HL-60/S4 treated with retinoic acid at 250 ng/mL for 4 days and 3 days (cell line): Measurements from ENCODE around the gene CDH20.

Experiments
- in situ Hi-C: fragments of 300-500 bp; cut with MboI; formaldehyde crosslinking; loops from 2 replicates; pipeline ENCODE4 v1.7.0; 2022; ENCODE audit warnings: low sequenced_read_pairs

The CDH20 gene

GRCh38 chr18:61569176-61569892 is 236.1 kb downstream of the CDH20 start:
- in situ Hi-C loops: no loop called here

GRCh38 chr18:61570070-61570469 is 236.8 kb downstream of the CDH20 start:
- in situ Hi-C loops: no loop called here

GRCh38 chr18:61572084-61572655 is 238.9 kb downstream of the CDH20 start:
- in situ Hi-C loops: no loop called here

DNA sequence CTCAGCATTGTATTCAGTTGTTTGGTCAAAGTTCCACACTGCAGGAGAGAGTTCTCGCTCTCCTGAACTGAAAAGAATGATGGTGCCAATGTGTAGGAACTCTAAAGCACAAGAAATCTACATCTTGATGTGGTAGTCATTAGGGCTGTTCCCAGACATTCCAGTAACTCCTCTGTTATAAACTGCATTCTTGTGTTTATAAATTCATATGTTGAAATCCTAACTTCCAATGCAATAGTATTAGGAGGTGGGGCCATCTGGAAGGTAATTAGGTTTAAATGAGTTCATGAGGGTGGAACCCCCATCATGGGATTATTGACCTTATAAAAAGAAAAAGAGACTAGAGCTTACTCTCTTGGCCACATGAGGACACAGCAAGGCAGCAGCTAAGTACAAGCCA is 239.6 kb downstream of the CDH20 start:
- in situ Hi-C loops: no loop called here

DNA sequence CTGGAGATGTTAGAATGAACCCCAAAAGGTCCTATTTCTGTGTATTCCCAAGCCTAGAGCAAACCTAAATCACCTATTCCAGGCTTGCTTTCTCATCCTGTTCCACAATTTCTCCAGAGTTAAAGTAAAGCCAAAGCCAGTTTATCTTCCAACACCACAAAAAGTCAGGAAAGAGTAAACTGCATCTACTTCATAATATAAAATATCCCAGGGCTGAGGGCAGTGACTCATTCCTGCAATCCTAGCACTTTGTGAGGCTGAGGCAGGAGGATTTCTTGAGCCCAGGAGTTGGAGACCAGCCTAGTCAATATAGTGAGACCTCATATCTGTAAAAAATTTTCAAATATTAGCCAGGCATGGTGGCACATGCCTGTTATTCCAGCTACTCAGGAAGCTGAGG is 241.4 kb downstream of the CDH20 start:
- in situ Hi-C loops: no loop called here

GRCh38 chr18:61575419-61575818 is 242.2 kb downstream of the CDH20 start:
- in situ Hi-C loops: no loop called here

GRCh38 chr18:61578846-61579245 is 245.6 kb downstream of the CDH20 start:
- in situ Hi-C loops: no loop called here

DNA sequence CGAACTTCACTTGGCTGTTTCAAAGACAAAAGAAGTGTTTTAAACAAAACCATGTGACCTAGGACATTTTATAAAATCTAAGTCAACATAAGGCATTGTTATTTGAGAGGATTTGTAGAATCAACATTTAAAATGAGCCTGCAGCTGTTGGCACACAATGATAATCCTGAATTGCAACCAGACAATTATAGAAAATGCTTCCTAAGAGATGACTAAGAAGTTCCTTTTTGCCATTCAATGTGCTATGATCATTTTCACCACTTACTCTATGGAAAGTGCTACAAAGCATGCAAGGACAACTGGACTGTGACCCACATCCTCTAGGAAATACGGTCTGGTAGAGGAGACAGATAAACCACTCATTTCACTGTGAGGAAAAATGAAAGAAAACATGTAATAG is 246.4 kb downstream of the CDH20 start:
- in situ Hi-C loops: no loop called here

DNA sequence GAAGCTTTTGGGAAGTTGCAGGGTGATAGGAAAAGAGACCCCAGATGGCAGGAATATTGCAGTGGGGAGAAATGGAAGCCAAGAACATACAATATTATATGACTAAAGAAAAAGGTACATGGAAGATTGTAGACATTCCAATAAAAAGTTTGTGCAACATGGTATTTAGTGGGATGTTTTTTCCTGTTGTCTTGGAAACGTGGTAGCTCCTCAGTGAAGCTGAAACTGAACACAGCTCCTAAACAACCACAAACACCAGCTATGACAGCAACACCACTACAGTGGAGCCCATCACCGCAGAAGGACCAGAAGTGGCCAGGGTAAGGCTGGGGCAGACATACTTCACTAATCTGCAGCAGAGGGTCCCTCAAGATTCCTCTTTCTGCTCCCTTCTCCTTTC is 246.8 kb downstream of the CDH20 start:
- in situ Hi-C loops: no loop called here

DNA sequence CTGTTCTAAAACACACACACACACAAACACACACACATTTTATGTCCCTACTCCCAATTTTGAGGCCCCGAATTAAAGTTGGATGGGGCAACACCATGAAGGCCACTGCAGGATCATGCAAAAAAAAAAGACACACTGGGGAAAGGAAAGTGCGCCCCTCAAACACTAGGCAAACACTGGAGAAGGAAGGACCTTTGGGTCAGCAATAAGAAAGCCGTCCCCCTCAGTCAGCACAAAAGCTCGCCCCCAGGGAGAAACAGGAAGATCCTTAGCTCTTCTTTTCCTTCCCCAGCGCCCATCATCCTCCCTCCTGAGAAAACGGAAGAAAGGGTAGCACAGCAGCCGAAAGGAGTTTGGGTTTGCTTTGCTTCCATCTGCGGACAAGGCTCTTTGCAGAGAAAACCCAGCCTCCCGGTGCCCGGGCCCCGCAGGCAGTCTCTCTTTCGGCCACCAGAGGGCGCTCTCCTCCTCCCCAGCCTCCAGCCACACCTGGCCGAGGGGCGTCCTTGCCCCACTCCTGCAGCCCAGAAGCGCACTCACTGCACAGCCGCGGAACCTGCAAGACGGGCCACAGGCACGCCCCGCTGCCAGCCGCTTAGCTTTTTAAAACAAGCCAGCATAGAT is 248.5 kb downstream of the CDH20 start:
- in situ Hi-C loops: no loop called here

DNA sequence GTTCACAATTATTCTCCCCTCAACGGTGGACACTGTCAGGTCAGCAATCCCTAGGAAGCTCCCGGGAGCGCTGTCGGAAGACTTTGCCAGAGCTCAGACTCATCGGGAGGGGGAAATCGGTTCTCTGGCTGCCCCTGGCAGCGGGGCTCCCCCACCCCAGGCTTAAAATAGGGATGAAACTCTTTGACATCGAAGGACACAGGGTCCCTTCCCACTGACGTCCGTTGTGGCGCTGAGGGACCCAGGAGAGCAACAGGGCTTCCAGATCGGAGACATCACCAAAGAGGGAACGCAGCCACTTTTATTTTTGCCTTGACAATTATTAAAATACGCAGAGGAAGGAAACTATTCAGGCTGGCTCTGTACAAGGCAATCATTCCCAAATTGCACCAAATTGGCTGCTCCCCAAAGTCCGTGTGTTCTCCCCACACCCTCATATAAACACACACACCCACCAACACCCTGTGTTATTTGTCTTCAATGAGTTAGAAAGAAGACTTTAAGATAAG is 249.0 kb downstream of the CDH20 start:
- in situ Hi-C loops: no loop called here

GRCh38 chr18:61583548-61583947 is 250.3 kb downstream of the CDH20 start:
- in situ Hi-C loops: no loop called here

DNA sequence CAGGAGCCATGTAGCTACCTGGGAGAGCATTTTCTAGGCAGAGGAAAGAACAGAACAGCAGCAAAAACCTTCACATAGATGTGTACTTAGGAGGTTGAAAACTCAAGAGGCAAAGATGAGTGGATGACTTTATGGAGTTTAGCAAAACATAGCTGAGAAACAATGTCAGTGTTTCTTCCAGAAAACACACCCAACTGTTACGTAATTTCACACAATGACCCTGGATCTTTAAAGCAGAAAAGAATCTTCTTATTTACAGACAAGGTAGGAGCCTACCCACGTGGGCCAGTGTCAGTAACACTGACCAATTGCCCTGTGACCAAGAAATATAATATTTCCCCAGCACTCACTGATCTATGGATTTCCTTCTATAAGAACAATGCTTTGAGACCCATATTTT is 254.6 kb downstream of the CDH20 start:
- in situ Hi-C loops: no loop called here

DNA sequence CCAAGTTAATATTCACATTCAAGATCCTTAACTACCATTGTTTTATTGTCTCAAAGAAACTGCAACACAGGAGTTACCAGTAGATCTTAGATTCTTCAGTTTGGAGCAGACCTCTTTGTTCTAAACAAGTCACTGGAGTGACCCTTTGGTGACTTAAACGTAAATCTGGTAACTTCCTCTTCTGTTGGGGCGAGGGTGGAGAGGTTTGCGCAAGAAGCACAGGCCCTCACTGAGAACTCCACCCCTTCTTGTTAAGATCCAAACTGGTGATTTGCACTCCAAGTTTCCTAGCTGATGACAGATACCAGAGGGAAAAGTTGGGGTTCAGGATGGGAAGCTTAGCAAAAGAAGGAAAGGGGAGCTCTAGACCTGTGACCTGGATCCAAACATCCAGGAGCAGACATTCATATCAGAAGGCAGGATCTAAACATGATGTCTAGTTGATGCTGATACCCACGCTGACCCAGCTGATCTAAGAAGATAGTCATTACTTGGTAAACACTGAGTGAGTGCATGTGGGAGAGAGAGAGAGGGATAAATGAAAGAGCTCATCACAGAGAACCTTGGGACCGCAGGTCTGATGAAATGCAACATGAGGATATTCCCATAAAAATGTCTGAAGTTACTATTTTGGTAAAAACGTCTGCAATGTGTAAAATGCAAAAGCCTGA is 256.0 kb downstream of the CDH20 start:
- in situ Hi-C loops: no loop called here

DNA sequence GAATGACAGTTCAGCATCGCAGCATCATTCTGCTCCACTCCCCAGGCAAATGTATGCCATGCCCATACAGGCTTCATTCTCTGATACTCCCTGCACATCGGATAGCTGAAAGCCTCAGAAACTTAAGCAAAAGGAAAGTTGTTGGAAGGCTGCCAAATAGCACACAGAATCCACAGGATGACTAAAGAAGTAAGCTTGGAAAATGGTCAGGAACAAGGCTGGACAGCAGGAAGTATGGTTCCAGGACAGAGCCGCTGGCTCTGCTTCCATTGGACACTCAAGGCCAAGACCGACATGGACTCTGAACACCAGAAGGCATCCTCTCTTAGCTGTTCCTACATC is 256.5 kb downstream of the CDH20 start:
- in situ Hi-C loops: no loop called here

DNA sequence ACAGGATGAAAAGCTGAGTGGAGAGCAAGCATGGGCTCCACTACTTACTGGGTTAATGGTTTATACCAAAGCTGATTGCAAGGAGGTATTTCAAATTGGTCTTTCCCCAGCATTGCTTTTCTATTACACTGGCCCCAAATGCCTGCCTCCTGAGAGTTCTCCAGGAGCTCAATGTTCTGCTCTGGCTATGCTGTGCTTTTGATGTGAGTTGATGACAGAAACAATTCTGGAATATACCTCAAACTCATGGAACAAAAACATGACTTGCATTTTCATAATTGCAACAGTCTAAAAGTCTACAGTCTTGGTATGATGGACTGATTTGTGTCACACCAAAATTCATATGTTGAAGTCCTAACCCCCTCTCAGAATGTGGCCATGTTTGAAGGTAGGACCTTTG is 258.0 kb downstream of the CDH20 start:
- in situ Hi-C loops: no loop called here

- in situ Hi-C loops: no loop called here
Observed at GRCh38 chr18:61595615-61596251, 262.5 kb downstream of the CDH20 start.

- in situ Hi-C loops: no loop called here
Observed at GRCh38 chr18:61596296-61596695, 263.1 kb downstream of the CDH20 start.

DNA sequence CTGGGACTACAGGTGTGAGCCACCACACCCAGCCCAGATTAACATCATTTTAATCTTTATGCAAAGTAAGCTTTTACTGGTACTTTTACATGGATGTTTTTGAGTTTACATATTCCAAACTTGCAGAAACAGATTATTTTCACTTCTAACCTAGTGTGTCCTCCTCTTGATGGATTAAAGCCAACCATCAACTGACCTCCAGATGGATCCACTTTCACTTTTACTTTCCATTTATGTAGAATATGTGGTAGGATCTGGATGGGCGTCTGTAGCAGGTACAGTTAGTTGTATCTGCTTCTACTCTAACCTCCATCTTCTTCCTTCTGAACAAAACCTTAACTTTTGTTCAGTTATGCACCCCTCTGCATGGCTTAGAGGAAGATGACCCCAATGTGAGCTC is 264.1 kb downstream of the CDH20 start:
- in situ Hi-C loops: no loop called here

DNA sequence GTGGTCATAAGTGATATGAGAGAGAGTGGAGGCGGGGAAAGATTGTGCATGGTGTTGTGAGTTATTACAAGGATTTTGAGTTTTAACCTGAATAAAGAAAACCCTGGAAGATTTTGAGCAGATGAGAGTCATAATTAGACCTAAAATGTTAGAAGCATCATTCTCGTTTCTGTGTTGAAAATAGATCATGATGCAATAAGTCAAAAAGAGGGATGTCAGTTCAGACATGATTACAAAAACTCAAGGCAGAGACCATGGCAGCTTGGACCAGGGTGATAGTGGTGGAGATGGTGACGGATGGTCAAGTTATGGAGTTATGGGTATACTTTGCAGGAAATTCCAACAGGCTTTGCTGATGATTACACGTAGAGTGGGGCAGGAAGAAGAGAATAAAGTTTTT is 267.2 kb downstream of the CDH20 start:
- in situ Hi-C loops: no loop called here

GRCh38 chr18:61602836-61603235 is 269.6 kb downstream of the CDH20 start:
- in situ Hi-C loops: no loop called here
